ENCODE results near the gene CHD9.

Gene CHD9, protein sequence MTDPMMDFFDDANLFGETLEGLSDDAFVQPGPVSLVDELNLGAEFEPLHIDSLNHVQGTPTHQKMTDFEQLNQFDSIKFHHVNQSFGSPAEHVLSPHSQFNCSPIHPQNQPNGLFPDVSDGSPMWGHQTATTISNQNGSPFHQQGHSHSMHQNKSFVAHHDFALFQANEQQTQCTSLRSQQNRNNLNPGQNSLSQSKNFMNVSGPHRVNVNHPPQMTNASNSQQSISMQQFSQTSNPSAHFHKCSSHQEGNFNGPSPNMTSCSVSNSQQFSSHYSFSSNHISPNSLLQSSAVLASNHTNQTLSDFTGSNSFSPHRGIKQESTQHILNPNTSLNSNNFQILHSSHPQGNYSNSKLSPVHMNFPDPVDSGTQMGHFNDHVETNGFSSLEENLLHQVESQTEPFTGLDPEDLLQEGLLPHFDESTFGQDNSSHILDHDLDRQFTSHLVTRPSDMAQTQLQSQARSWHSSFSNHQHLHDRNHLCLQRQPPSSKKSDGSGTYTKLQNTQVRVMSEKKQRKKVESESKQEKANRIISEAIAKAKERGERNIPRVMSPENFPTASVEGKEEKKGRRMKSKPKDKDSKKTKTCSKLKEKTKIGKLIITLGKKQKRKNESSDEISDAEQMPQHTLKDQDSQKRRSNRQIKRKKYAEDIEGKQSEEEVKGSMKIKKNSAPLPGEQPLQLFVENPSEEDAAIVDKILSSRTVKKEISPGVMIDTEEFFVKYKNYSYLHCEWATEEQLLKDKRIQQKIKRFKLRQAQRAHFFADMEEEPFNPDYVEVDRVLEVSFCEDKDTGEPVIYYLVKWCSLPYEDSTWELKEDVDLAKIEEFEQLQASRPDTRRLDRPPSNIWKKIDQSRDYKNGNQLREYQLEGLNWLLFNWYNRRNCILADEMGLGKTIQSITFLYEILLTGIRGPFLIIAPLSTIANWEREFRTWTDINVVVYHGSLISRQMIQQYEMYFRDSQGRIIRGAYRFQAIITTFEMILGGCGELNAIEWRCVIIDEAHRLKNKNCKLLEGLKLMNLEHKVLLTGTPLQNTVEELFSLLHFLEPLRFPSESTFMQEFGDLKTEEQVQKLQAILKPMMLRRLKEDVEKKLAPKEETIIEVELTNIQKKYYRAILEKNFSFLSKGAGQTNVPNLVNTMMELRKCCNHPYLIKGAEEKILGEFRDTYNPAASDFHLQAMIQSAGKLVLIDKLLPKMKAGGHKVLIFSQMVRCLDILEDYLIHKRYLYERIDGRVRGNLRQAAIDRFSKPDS (N-terminal part only)

GRCh38 chr16:53054670-53055485, at the start of gene CHD9:
Gene CHD9 (plus strand): TSS chr16:53054991. CDS start chr16:53156090, 101,099 bp downstream.
- DNase-seq (ENCODE audit: low read depth), result peak; percentile 39
- H3K4me3 ChIP-seq (ENCODE audit: low read length), result peak within 1 kb of the TSS; percentile 77
- TF ChIP-seq CTCF (conservative IDR thresholded peaks at IDR 0.05; ENCODE audit: low read depth, low read length), result peak; percentile 96

GRCh38 chr16:53007095-53007494, 47.7 kb upstream of the CHD9 start:
- no peak overlapping the region for H3K4me3 ChIP-seq (ENCODE audit: low read length)
- no peak for TF ChIP-seq CTCF (conservative IDR thresholded peaks at IDR 0.05; ENCODE audit: low read depth, low read length)
- no peak for DNase-seq (ENCODE audit: low read depth)

- TF ChIP-seq CTCF (conservative IDR thresholded peaks at IDR 0.05; ENCODE audit: low read depth, low read length), result no peak
- no peak overlapping the region for H3K4me3 ChIP-seq (ENCODE audit: low read length)
- no peak for DNase-seq (ENCODE audit: low read depth)
These were observed 40.5 kb upstream of the CHD9 start for GRCh38 chr16:53014287-53014686.

GRCh38 chr16:53018834-53019416, 35.9 kb upstream of the CHD9 start:
- no peak for TF ChIP-seq CTCF (conservative IDR thresholded peaks at IDR 0.05; ENCODE audit: low read depth, low read length)
- DNase-seq (ENCODE audit: low read depth), result no peak

DNA sequence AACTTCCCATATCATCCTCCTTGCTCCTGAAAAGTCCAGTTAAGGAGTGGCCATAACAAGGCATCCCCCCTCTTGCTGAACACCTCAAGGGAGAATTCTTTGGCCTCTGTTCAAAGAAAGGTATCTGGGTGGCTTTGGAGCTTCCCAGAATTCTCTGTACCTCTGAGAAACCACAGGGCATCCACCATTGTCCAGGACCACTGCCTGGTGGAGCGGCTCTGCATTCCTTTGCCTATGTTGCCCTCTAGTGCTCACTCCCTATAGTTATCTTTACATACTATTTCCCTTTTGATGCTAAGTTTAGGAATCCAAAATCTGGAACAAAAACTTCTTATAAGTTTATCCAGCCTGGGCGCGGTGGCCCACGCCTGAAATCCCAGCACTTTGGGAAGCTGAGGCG, 32.4 kb upstream of the CHD9 start:
- peak; percentile 8 for DNase-seq (ENCODE audit: low read depth)

More at GRCh38 chr16:53018834-53019416, 35.9 kb upstream of the CHD9 start:
- no peak overlapping the region for H3K4me3 ChIP-seq (ENCODE audit: low read length)

More for the DNA sequence above, 32.4 kb upstream of the CHD9 start:
- no peak overlapping the region for H3K4me3 ChIP-seq (ENCODE audit: low read length)
- TF ChIP-seq CTCF (conservative IDR thresholded peaks at IDR 0.05; ENCODE audit: low read depth, low read length), result peak; percentile 65

Data from retinal pigment epithelial cell (primary cell).